Measurements from ENCODE around the gene KMT2A. TPM values are rescaled to one million over a fixed set of nuclear protein-coding genes. Genes with fewer than 3 reads are reported as not detected.

KMT2A gene
- total RNA-seq, 4 donors from 2014 or later = 78.6 to 101 (median 86.8) TPM

- TF ChIP-seq POLR2A (IDR thresholded peaks at IDR 0.05) (no peak), CTCF (IDR thresholded peaks at IDR 0.05) (no peak), EP300 (IDR thresholded peaks at IDR 0.05) (no peak)
- Histone ChIP-seq H3K9me3 (no peaks in the 10 kb centered on the region), H3K36me3 (peaks cover 0 to 11% (median 0%) of the 10 kb centered on the region in 3 donors), H3K27ac (no peak overlapping the region), H3K4me3 (no peak overlapping the region), H3K4me1 (no peaks in the 10 kb centered on the region), H3K27me3 (no peaks in the 10 kb centered on the region)
- WGBS, 2 donors = 89 to 91% methylated on average over 5 of the region's 5 CpGs
- DNase-seq (ENCODE audit: low spot score in 2 of 2) = no peak
These were observed 17.5 kb upstream of the KMT2A start for GRCh38 chr11:118418766-118419165.

GRCh38 chr11:118427707-118428106 is 8.6 kb upstream of the KMT2A start:
- TF ChIP-seq EP300 (IDR thresholded peaks at IDR 0.05) (no peak), POLR2A (IDR thresholded peaks at IDR 0.05) (no peak), CTCF (IDR thresholded peaks at IDR 0.05) (no peak)
- WGBS, 2 donors = 0 to 5% methylated on average over 1 of the region's 1 CpG
- H3K36me3 ChIP-seq = no peaks in the 10 kb centered on the region
- no peak overlapping the region for H3K4me3 ChIP-seq
- no peaks in the 10 kb centered on the region for H3K27me3 ChIP-seq
- H3K9me3 ChIP-seq = no peaks in the 10 kb centered on the region
- no peak for DNase-seq (ENCODE audit: low spot score in 2 of 2)
- no peak overlapping the region for H3K27ac ChIP-seq
- H3K4me1 ChIP-seq = no peaks in the 10 kb centered on the region

DNA sequence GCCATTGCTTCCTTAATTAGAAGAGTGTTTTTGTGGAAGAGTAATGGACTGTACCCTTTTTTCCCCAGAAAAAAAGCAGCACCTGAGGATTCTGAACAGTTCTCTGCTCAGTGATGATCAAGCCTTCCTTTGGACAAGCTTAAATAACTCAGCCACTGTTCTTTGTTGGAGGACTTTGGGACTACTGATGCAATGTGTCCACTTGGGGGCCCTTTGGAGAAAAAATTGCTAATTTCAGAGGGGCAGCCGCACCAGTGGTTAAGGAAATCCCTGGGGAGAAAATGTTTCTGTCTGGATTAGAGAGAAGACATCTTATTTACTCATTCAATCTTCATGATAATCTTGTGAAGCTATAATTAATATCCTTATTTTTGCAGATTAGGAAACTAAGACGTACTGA is 5.3 kb upstream of the KMT2A start:
- Histone ChIP-seq H3K36me3 (no peaks in the 10 kb centered on the region), H3K27ac (no peak overlapping the region), H3K4me1 (peaks cover 0 to 10% (median 5%) of the 10 kb centered on the region in 4 donors), H3K4me3 (no peak overlapping the region), H3K27me3 (peaks cover 0 to under 1% of the 10 kb centered on the region in 2 donors), H3K9me3 (no peaks in the 10 kb centered on the region)
- DNase-seq (ENCODE audit: low spot score in 2 of 2) = no peak
- TF ChIP-seq POLR2A (IDR thresholded peaks at IDR 0.05) (no peak), CTCF (IDR thresholded peaks at IDR 0.05) (no peak), EP300 (IDR thresholded peaks at IDR 0.05) (no peak)
- 53 to 61% methylated on average over 2 of the region's 2 CpGs for WGBS, 2 donors

GRCh38 chr11:118434123-118434552 is 2.2 kb upstream of the KMT2A start:
- Histone ChIP-seq H3K27me3 (peaks cover 0 to 4% of the 10 kb centered on the region in 2 donors), H3K4me3 (peak overlapping the region; percentile 88 to 99 (median 98)), H3K9me3 (no peaks in the 10 kb centered on the region), H3K27ac (no peak overlapping the region), H3K36me3 (no peaks in the 10 kb centered on the region), H3K4me1 (peaks cover 0 to 26% (median 13%) of the 10 kb centered on the region in 4 donors)
- 1 to 3% methylated on average over 9 of the region's 9 CpGs for WGBS, 2 donors
- no peak for DNase-seq (ENCODE audit: low spot score in 2 of 2)
- no peak for TF ChIP-seq EP300 (IDR thresholded peaks at IDR 0.05)
- no peak for TF ChIP-seq CTCF (IDR thresholded peaks at IDR 0.05)
- no peak for TF ChIP-seq POLR2A (IDR thresholded peaks at IDR 0.05)

GRCh38 chr11:118434553-118435289 is 1.6 kb upstream of the KMT2A start:
- H3K4me3 ChIP-seq = peak overlapping the region; percentile 88 to 99 (median 98)
- H3K27ac ChIP-seq = peak overlapping the region in 3 of 4 donors; percentile 95 to 98 (median 96)
- H3K27me3 ChIP-seq = peaks cover 0 to 4% of the 10 kb centered on the region in 2 donors
- TF ChIP-seq POLR2A (IDR thresholded peaks at IDR 0.05) (no peak), CTCF (IDR thresholded peaks at IDR 0.05) (no peak), EP300 (IDR thresholded peaks at IDR 0.05) (no peak)
- 0 to 1% methylated on average over 36 to 39 of the region's 39 CpGs for WGBS, 2 donors
- peaks cover 0 to 32% (median 19%) of the 10 kb centered on the region in 4 donors for H3K4me1 ChIP-seq
- DNase-seq (ENCODE audit: low spot score in 2 of 2) = peak in 1 of 2 donors; percentile 21
- no peaks in the 10 kb centered on the region for H3K9me3 ChIP-seq
- no peaks in the 10 kb centered on the region for H3K36me3 ChIP-seq
